Tibial nerve (tissue), 4 donors: ENCODE data around the gene TSEN15.

Experiments used
- CTCF ChIP-seq, 5 experiments: fragments of 200-600 bp in 3 of 5; fragments of 450-650 bp in 2 of 5; sonication (generic) in 3 of 5; IDR thresholded peaks; one replicate each; pipeline ENCODE4 v1.5.1; 2016 to 2019; ENCODE audit warnings: antibody characterized with exemption in 5 of 5, mild to moderate bottlenecking in 3 of 5, moderate library complexity in 2 of 5
- EP300 ChIP-seq, 2 donors: sonication (generic); formaldehyde crosslinking; IDR thresholded peaks; one replicate each; pipeline ENCODE4 v1.6.1; 2017; ENCODE audit warnings: antibody characterized with exemption in 2 of 2, mild to moderate bottlenecking in 1 of 2
- POLR2A ChIP-seq, 2 donors: fragments of 450-650 bp; IDR thresholded peaks; one replicate each; pipeline ENCODE4 v1.6.1; 2017; ENCODE audit warnings: antibody characterized with exemption in 2 of 2, mild to moderate bottlenecking in 2 of 2, moderate library complexity in 2 of 2

DNA sequence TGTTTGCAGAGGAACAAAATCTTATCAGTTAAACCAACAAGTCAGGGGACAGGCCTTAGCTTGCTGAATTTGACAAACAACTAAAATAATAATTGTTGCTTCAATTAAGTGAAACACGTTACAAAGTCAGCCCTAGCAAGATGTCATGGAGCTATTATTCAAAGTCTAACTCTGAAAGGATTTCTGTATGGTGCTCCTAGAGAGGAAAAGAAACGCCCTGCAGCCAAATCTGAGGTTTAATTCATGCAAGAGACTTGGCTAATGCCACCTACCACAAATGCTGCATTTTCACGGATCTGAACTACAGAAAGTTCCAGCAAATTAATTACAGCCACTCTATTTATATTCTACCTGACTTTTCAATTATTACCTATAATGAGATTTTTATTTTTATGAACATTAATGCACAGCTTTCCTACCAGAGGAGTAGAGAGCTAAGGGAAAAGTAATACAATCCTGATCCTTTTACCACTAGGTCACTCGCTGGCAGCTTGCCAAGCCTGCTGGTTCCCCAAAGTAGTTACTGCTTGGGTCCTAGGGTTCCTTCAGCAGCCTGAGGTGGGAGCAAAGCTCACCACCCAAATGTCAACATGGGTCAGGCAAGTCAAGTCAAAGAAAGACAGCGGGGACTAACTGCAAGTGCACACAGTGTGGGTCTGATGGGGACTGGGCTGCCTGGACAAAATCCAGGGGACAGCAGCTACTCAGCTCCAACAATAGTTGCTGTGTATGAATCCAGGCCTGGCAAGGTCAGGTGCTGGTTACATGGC is 22.5 kb upstream of the TSEN15 start:
- TF ChIP-seq POLR2A (IDR thresholded peaks at IDR 0.05) = no peak
- TF ChIP-seq CTCF (IDR thresholded peaks at IDR 0.05) = no peak
- no peak for TF ChIP-seq EP300 (IDR thresholded peaks at IDR 0.05)
